ENCODE measurements around the gene IDS.

GRCh38 chrX:149461746-149462145 lies 43.4 kb downstream of the IDS start:
- TF ChIP-seq CTCF (IDR thresholded peaks at IDR 0.05; ENCODE audit: low read length) (no peak), EZH2phosphoT487 (IDR thresholded peaks at IDR 0.05; ENCODE audit: low read length) (no peak)
